GM12878 (cell line): ENCODE data around the gene VARS2.

Source experiments
- BRCA1 ChIP-seq: IDR thresholded peaks from 2 replicates; pipeline ENCODE4 v1.6.1; 2011; ENCODE audit warnings: low read depth, low read length, improper control_type of control experiment
- CREB1 ChIP-seq: IDR thresholded peaks from 2 replicates; pipeline ENCODE4 v1.6.1; 2012; ENCODE audit warnings: low read depth, mild to moderate bottlenecking, inconsistent platforms
- FOXM1 ChIP-seq: IDR thresholded peaks from 2 replicates; pipeline ENCODE4 v1.6.1; 2012; ENCODE audit warnings: low read depth, mild to moderate bottlenecking, inconsistent platforms, low read length, moderate library complexity
- LARP7 ChIP-seq: fragments of 450-650 bp; IDR thresholded peaks from 2 replicates; pipeline ENCODE4 v1.6.1; 2017; ENCODE audit warnings: mild to moderate bottlenecking
- MTA3 ChIP-seq: IDR thresholded peaks from 2 replicates; pipeline ENCODE4 v1.6.1; 2012; ENCODE audit warnings: low read length, inconsistent platforms, borderline replicate concordance
- NR2C2 ChIP-seq: IDR thresholded peaks from 2 replicates; pipeline ENCODE4 v1.6.1; 2011; ENCODE audit warnings: borderline replicate concordance, low read depth; ENCODE audit not compliant: control insufficient read depth, insufficient read length
- SP1 ChIP-seq: IDR thresholded peaks from one replicate; pipeline ENCODE4 v1.6.1; 2011; ENCODE audit warnings: low read depth, low read length
- TARDBP ChIP-seq: IDR thresholded peaks from 2 replicates; pipeline ENCODE4 v1.6.1; 2016; ENCODE audit warnings: borderline replicate concordance
- TF ChIP-seq, protein P1 (sequence below): fragments of 450-650 bp; IDR thresholded peaks from 2 replicates; pipeline ENCODE4 v1.6.1; 2017; ENCODE audit warnings: mild to moderate bottlenecking
- TF ChIP-seq, protein P2 (sequence below), 3 experiments: IDR thresholded peaks in 2 of 3; conservative IDR thresholded peaks in 1 of 3; 2 replicates each; pipeline ENCODE4 v1.5.1; 2011; ENCODE audit warnings: low read depth in 3 of 3, low read length in 3 of 3, mild to moderate bottlenecking in 3 of 3, control low read depth in 2 of 3, moderate library complexity in 2 of 3, inconsistent platforms in 1 of 3, mixed read lengths in 1 of 3; ENCODE audit not compliant: control insufficient read depth in 2 of 3, insufficient read depth in 1 of 3; ENCODE audit errors: extremely low read depth in 1 of 3
- TF ChIP-seq, protein P3 (sequence below): IDR thresholded peaks from 2 replicates; pipeline ENCODE4 v1.6.1; 2011; ENCODE audit warnings: borderline replicate concordance, low read depth, mild to moderate bottlenecking, moderate library complexity, mixed read lengths, low read length; ENCODE audit not compliant: insufficient read depth; ENCODE audit errors: extremely low read length
- TF ChIP-seq, protein P4 (sequence below): fragments of 150-350 bp; IDR thresholded peaks from 2 replicates; pipeline ENCODE4 v1.6.1; 2016; ENCODE audit warnings: low read depth, low read length
- TF ChIP-seq, protein P5 (sequence below): IDR thresholded peaks from 2 replicates; pipeline ENCODE4 v1.6.1; 2012; ENCODE audit warnings: mild to moderate bottlenecking, low read depth, low read length
- TF ChIP-seq, protein P6 (sequence below): fragments of 450-650 bp; IDR thresholded peaks from 2 replicates; pipeline ENCODE4 v1.6.1; 2017; ENCODE audit warnings: mild to moderate bottlenecking, moderate library complexity

DNA sequence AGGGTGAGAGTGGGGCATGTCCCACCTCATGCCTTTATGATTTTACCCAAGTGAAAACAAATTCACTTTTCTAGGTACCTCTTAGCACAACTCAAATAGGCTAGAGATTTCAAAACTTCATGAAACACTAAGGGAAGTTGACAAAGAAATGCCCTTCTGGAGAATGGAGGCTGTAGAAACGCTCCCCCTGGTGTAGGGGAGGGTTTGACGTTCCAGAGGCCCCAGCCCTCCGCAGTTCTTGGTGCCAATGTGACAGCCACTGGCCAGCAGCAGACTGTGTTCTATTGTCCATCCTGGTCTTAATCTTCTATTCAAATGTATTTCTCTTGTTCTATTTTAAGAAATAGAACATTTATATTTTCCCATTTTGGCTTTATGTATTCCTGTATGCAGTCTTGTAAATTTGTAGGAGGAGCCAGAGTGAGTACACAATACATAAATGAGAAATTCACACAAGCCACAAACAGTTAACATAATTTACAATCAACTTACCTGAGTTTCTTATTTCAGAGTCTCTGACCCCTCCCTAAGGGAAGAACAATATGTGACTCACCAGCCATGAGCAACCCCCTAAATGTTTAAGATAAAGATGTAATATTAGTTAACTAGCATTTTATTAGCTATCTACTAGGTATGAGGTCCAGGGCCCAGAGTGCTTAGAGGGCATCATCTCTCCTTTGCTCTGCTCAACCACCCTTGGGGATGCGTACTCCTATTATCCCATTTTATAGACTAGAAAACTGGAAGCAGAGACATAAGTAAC, 60.6 kb downstream of the VARS2 start:
- TF ChIP-seq, protein P1, sequence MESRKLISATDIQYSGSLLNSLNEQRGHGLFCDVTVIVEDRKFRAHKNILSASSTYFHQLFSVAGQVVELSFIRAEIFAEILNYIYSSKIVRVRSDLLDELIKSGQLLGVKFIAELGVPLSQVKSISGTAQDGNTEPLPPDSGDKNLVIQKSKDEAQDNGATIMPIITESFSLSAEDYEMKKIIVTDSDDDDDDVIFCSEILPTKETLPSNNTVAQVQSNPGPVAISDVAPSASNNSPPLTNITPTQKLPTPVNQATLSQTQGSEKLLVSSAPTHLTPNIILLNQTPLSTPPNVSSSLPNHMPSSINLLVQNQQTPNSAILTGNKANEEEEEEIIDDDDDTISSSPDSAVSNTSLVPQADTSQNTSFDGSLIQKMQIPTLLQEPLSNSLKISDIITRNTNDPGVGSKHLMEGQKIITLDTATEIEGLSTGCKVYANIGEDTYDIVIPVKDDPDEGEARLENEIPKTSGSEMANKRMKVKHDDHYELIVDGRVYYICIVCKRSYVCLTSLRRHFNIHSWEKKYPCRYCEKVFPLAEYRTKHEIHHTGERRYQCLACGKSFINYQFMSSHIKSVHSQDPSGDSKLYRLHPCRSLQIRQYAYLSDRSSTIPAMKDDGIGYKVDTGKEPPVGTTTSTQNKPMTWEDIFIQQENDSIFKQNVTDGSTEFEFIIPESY: no peak
- TF ChIP-seq SP1 (no peak), MTA3 (no peak), LARP7 (no peak), BRCA1 (no peak), CREB1 (no peak), FOXM1 (no peak), TARDBP (no peak), NR2C2 (no peak)
- TF ChIP-seq, protein P2, sequence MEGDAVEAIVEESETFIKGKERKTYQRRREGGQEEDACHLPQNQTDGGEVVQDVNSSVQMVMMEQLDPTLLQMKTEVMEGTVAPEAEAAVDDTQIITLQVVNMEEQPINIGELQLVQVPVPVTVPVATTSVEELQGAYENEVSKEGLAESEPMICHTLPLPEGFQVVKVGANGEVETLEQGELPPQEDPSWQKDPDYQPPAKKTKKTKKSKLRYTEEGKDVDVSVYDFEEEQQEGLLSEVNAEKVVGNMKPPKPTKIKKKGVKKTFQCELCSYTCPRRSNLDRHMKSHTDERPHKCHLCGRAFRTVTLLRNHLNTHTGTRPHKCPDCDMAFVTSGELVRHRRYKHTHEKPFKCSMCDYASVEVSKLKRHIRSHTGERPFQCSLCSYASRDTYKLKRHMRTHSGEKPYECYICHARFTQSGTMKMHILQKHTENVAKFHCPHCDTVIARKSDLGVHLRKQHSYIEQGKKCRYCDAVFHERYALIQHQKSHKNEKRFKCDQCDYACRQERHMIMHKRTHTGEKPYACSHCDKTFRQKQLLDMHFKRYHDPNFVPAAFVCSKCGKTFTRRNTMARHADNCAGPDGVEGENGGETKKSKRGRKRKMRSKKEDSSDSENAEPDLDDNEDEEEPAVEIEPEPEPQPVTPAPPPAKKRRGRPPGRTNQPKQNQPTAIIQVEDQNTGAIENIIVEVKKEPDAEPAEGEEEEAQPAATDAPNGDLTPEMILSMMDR (IDR thresholded peaks at IDR 0.05 in 2 of 3, conservative IDR thresholded peaks at IDR 0.05 in 1 of 3; ENCODE audit: control insufficient read depth in 2 of 3, extremely low read depth in 1 of 3, insufficient read depth in 1 of 3, low read depth in 3 of 3, low read length in 3 of 3): no peak
- TF ChIP-seq, protein P3, sequence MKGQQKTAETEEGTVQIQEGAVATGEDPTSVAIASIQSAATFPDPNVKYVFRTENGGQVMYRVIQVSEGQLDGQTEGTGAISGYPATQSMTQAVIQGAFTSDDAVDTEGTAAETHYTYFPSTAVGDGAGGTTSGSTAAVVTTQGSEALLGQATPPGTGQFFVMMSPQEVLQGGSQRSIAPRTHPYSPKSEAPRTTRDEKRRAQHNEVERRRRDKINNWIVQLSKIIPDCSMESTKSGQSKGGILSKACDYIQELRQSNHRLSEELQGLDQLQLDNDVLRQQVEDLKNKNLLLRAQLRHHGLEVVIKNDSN: no peak
- TF ChIP-seq, protein P4, sequence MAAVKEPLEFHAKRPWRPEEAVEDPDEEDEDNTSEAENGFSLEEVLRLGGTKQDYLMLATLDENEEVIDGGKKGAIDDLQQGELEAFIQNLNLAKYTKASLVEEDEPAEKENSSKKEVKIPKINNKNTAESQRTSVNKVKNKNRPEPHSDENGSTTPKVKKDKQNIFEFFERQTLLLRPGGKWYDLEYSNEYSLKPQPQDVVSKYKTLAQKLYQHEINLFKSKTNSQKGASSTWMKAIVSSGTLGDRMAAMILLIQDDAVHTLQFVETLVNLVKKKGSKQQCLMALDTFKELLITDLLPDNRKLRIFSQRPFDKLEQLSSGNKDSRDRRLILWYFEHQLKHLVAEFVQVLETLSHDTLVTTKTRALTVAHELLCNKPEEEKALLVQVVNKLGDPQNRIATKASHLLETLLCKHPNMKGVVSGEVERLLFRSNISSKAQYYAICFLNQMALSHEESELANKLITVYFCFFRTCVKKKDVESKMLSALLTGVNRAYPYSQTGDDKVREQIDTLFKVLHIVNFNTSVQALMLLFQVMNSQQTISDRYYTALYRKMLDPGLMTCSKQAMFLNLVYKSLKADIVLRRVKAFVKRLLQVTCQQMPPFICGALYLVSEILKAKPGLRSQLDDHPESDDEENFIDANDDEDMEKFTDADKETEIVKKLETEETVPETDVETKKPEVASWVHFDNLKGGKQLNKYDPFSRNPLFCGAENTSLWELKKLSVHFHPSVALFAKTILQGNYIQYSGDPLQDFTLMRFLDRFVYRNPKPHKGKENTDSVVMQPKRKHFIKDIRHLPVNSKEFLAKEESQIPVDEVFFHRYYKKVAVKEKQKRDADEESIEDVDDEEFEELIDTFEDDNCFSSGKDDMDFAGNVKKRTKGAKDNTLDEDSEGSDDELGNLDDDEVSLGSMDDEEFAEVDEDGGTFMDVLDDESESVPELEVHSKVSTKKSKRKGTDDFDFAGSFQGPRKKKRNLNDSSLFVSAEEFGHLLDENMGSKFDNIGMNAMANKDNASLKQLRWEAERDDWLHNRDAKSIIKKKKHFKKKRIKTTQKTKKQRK: no peak
- TF ChIP-seq, protein P5, sequence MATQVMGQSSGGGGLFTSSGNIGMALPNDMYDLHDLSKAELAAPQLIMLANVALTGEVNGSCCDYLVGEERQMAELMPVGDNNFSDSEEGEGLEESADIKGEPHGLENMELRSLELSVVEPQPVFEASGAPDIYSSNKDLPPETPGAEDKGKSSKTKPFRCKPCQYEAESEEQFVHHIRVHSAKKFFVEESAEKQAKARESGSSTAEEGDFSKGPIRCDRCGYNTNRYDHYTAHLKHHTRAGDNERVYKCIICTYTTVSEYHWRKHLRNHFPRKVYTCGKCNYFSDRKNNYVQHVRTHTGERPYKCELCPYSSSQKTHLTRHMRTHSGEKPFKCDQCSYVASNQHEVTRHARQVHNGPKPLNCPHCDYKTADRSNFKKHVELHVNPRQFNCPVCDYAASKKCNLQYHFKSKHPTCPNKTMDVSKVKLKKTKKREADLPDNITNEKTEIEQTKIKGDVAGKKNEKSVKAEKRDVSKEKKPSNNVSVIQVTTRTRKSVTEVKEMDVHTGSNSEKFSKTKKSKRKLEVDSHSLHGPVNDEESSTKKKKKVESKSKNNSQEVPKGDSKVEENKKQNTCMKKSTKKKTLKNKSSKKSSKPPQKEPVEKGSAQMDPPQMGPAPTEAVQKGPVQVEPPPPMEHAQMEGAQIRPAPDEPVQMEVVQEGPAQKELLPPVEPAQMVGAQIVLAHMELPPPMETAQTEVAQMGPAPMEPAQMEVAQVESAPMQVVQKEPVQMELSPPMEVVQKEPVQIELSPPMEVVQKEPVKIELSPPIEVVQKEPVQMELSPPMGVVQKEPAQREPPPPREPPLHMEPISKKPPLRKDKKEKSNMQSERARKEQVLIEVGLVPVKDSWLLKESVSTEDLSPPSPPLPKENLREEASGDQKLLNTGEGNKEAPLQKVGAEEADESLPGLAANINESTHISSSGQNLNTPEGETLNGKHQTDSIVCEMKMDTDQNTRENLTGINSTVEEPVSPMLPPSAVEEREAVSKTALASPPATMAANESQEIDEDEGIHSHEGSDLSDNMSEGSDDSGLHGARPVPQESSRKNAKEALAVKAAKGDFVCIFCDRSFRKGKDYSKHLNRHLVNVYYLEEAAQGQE: no peak
- TF ChIP-seq, protein P6, sequence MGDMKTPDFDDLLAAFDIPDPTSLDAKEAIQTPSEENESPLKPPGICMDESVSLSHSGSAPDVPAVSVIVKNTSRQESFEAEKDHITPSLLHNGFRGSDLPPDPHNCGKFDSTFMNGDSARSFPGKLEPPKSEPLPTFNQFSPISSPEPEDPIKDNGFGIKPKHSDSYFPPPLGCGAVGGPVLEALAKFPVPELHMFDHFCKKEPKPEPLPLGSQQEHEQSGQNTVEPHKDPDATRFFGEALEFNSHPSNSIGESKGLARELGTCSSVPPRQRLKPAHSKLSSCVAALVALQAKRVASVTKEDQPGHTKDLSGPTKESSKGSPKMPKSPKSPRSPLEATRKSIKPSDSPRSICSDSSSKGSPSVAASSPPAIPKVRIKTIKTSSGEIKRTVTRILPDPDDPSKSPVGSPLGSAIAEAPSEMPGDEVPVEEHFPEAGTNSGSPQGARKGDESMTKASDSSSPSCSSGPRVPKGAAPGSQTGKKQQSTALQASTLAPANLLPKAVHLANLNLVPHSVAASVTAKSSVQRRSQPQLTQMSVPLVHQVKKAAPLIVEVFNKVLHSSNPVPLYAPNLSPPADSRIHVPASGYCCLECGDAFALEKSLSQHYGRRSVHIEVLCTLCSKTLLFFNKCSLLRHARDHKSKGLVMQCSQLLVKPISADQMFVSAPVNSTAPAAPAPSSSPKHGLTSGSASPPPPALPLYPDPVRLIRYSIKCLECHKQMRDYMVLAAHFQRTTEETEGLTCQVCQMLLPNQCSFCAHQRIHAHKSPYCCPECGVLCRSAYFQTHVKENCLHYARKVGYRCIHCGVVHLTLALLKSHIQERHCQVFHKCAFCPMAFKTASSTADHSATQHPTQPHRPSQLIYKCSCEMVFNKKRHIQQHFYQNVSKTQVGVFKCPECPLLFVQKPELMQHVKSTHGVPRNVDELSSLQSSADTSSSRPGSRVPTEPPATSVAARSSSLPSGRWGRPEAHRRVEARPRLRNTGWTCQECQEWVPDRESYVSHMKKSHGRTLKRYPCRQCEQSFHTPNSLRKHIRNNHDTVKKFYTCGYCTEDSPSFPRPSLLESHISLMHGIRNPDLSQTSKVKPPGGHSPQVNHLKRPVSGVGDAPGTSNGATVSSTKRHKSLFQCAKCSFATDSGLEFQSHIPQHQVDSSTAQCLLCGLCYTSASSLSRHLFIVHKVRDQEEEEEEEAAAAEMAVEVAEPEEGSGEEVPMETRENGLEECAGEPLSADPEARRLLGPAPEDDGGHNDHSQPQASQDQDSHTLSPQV: no peak
